GM18520 (cell line): ENCODE data around the gene POFUT2.

Experiments
- ATAC-seq: cut with Tn5 transposase; IDR thresholded peaks from one replicate; pipeline ENCODE4 v1.9.1; 2021; ENCODE audit not compliant: unreplicated experiment

The POFUT2 gene

GRCh38 chr21:45287438-45288391 lies at the start of gene POFUT2:
Gene POFUT2 (minus strand): TSS chr21:45287895. CDS start chr21:45287871, 24 bp downstream.
- ATAC-seq: peak; percentile 73

GRCh38 chr21:45336870-45337269 lies 49.2 kb upstream of the POFUT2 start:
- ATAC-seq: no peak

GRCh38 chr21:45336535-45336810 lies 48.8 kb upstream of the POFUT2 start:
- no peak for ATAC-seq

- ATAC-seq: no peak
These were observed 48.3 kb upstream of the POFUT2 start for GRCh38 chr21:45335761-45336534.

- no peak for ATAC-seq
These were observed 47.6 kb upstream of the POFUT2 start for GRCh38 chr21:45335151-45335760.

GRCh38 chr21:45334591-45335081 lies 46.9 kb upstream of the POFUT2 start:
- ATAC-seq: no peak

GRCh38 chr21:45334134-45334533 lies 46.4 kb upstream of the POFUT2 start:
- no peak for ATAC-seq

GRCh38 chr21:45333583-45334121 lies 46.0 kb upstream of the POFUT2 start:
- no peak for ATAC-seq

- ATAC-seq: no peak
These were observed 45.4 kb upstream of the POFUT2 start for GRCh38 chr21:45332981-45333582.

- ATAC-seq: no peak
These were observed 44.7 kb upstream of the POFUT2 start for GRCh38 chr21:45332415-45332814.

GRCh38 chr21:45331531-45332147 lies 43.9 kb upstream of the POFUT2 start:
- no peak for ATAC-seq

- ATAC-seq: no peak
These were observed 43.2 kb upstream of the POFUT2 start for GRCh38 chr21:45330851-45331261.

GRCh38 chr21:45330075-45330781 lies 42.5 kb upstream of the POFUT2 start:
- no peak for ATAC-seq

GRCh38 chr21:45329261-45330074 lies 41.8 kb upstream of the POFUT2 start:
- ATAC-seq: no peak

GRCh38 chr21:45328198-45329091 lies 40.8 kb upstream of the POFUT2 start:
- ATAC-seq: no peak

GRCh38 chr21:45327441-45328197 lies 39.9 kb upstream of the POFUT2 start:
- no peak for ATAC-seq

GRCh38 chr21:45326891-45327440 lies 39.3 kb upstream of the POFUT2 start:
- ATAC-seq: no peak
